ENCODE measurements around the gene INPP1. TPM values are rescaled to one million over a fixed set of nuclear protein-coding genes. Genes with fewer than 3 reads are reported as not detected.

INPP1 gene
- total RNA-seq, 1 experiment from 2014 or later = 4.3 TPM

DNA sequence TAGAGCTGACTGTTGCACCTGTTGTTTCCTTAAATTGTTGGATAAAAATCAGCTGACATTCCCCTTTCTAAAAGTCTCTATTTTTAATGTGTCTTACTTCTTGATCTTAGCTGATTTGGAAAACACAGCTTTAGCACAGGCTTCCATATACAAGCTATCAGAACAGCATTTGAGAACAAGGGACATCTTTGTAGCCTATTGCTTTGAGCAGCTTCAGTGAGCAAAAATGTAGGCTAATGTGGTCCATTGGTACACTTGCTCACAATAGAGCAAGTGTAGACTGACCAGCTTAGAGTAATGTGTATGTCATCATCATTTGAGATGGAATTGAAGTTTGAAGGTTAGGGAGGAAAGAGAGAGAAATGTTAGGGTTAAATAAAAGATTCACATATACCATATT lies 7.0 kb downstream of the INPP1 start:
- no peaks in the 10 kb centered on the region for H3K4me1 ChIP-seq (ENCODE audit: insufficient read depth, low read length)
- no peak overlapping the region for H2BK12ac ChIP-seq (ENCODE audit: insufficient read length, low read depth, low read length)
- no peak overlapping the region for H2BK20ac ChIP-seq (ENCODE audit: low read depth, low read length, poor library complexity, severe bottlenecking)
- no peak overlapping the region for H3K27ac ChIP-seq (ENCODE audit: insufficient read length, low read depth, low read length)
- no peak overlapping the region for H3T11ph ChIP-seq (ENCODE audit: low read length)
- no peaks in the 10 kb centered on the region for H3K27me3 Mint-ChIP-seq (ENCODE audit: low read depth)
- TF ChIP-seq CTCF (conservative IDR thresholded peaks at IDR 0.05) = no peak
- no peaks in the 10 kb centered on the region for H4K20me1 ChIP-seq (ENCODE audit: control insufficient read depth, insufficient read depth, insufficient read length)
- H2AK5ac ChIP-seq (ENCODE audit: insufficient read length, low read length) = no peak overlapping the region
- no peak overlapping the region for H3K18ac ChIP-seq (ENCODE audit: insufficient read length, low read depth, low read length)
- no peaks in the 10 kb centered on the region for H3K79me1 ChIP-seq (ENCODE audit: insufficient read depth, low read depth, low read length, poor library complexity, severe bottlenecking)
- no peaks in the 10 kb centered on the region for H3K9me3 Mint-ChIP-seq
- peaks cover 0 to 6% of the 10 kb centered on the region in 2 experiments; a peak in 2 of 4 replicates for H3K4me1 Mint-ChIP-seq
- no peak for DNase-seq
- H3K79me2 ChIP-seq (ENCODE audit: insufficient read depth, low read length) = no peaks in the 10 kb centered on the region
- H3K56ac ChIP-seq (ENCODE audit: insufficient read length, low read depth, low read length) = no peak overlapping the region
- H3K23ac ChIP-seq (ENCODE audit: insufficient read length, low read depth, low read length) = no peak overlapping the region
- H3K4me2 ChIP-seq (ENCODE audit: insufficient read depth, insufficient read length, low read length) = no peak overlapping the region
- H3K4me3 Mint-ChIP-seq = no peak overlapping the region
- no peak overlapping the region for H3K4ac ChIP-seq (ENCODE audit: low read depth, low read length)
- no peak overlapping the region for H4K8ac ChIP-seq (replicated peaks; ENCODE audit: insufficient read length, low read depth, low read length)
- H3K14ac ChIP-seq (ENCODE audit: insufficient read depth, low read length) = no peak overlapping the region
- H3K9ac ChIP-seq (ENCODE audit: extremely low read depth, insufficient read length, low read length) = no peak overlapping the region
- H2BK5ac ChIP-seq (ENCODE audit: insufficient read length, low read length) = no peak overlapping the region
- no peak overlapping the region for H2AFZ ChIP-seq (ENCODE audit: low read length)
- no peaks in the 10 kb centered on the region for H3K9me3 ChIP-seq (ENCODE audit: control insufficient read depth, low read depth, low read length)
- no peaks in the 10 kb centered on the region for H3K27me3 ChIP-seq (ENCODE audit: insufficient read depth, low read length)
- H2BK15ac ChIP-seq (ENCODE audit: low read depth, low read length) = no peak overlapping the region
- no peak overlapping the region for H4K91ac ChIP-seq (ENCODE audit: insufficient read length, low read depth, low read length)
- no peak overlapping the region for H4K5ac ChIP-seq (ENCODE audit: insufficient read length, low read depth, low read length)
- no peak overlapping the region for H3K27ac Mint-ChIP-seq
- H2BK120ac ChIP-seq (ENCODE audit: low read depth, low read length, poor library complexity, severe bottlenecking) = no peak overlapping the region
- H3K23me2 ChIP-seq (ENCODE audit: insufficient read length, low read depth, low read length, poor library complexity, severe bottlenecking) = no peaks in the 10 kb centered on the region
- no peaks in the 10 kb centered on the region for H3K36me3 Mint-ChIP-seq (ENCODE audit: insufficient read depth in 1 of 3, low read depth in 3 of 3)

Data from H9 (cell line).